ENCODE results near the gene EXOSC5. TPM values are rescaled to one million over a fixed set of nuclear protein-coding genes. Genes with fewer than 3 reads are reported as not detected.

Gene EXOSC5
- total and polyA plus RNA-seq, 2 donors (not counting 1 experiment from before 2014, with no cell fraction given): 14.1 to 41.4 TPM

DNA sequence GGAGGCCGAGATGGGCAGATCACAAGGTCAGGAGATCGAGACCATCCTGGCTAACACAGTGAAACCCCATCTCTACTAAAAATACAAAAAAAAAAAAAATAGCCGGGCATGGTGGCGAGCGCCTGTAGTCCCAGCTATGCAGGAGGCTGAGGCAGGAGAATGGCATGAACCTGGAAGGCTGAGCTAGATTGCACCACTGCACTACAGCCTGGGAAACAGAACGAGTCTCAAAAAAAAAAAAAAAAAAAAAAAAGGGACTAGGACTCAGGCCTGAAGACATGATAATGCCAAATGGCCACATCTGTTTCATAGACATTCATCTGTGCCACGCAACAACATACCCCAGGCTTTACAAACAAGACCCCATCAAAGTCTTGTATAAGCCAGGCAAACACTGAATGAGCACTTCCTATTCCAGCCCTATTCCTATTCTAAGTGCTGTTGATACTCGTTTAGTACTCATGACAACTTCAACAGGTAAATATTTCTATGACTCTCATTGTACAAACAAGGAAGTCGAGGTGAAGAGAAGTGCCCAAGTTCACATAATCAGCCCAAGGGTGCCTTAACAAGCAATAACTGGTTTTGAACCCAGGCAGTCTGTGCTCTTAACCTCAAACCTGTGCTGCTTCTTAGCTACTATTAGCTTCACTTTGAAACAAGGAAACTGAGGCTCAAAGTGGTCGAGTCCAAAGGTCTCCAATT lies 34.9 kb downstream of the EXOSC5 start:
- H3K9ac ChIP-seq (ENCODE audit: low read length): no peak overlapping the region
- no peak overlapping the region for H3K4me3 ChIP-seq (ENCODE audit: control extremely low read depth in 1 of 5, extremely low read depth in 1 of 5, insufficient read depth in 1 of 5, low read depth in 2 of 5, low read length in 4 of 5)
- no peaks in the 10 kb centered on the region for H4K20me1 ChIP-seq (ENCODE audit: control insufficient read depth, insufficient read depth, low read length, poor library complexity, severe bottlenecking)
- H2AFZ ChIP-seq (ENCODE audit: insufficient read depth, low read depth, low read length, poor library complexity, severe bottlenecking): no peak overlapping the region
- no peaks in the 10 kb centered on the region for H3K27me3 ChIP-seq (replicated peaks in 1 of 4; ENCODE audit: control extremely low read depth in 1 of 4, control insufficient read depth in 3 of 4, insufficient read depth in 4 of 4, low read length in 3 of 4)
- DNase-seq: no peak
- H3K9me3 ChIP-seq (ENCODE audit: control extremely low read depth in 1 of 3, control insufficient read depth in 2 of 3, insufficient read depth in 1 of 3, low read length in 2 of 3): no peaks in the 10 kb centered on the region
- WGBS (ENCODE audit: insufficient coverage): 89% methylated on average over 3 of the region's 10 CpGs
- Mint-ChIP-seq H3K27me3 (no peaks in the 10 kb centered on the region), H3K4me1 (peaks cover 25% of the 10 kb centered on the region), H3K9me3 (ENCODE audit: insufficient read depth) (no peaks in the 10 kb centered on the region), H3K4me3 (peak overlapping the region; percentile 95), H3K27ac (peak overlapping the region; percentile 7)
- no peak overlapping the region for H3K27ac ChIP-seq (ENCODE audit: low read length in 2 of 2)
- peaks cover 0 to 3% of the 10 kb centered on the region in 2 experiments for H3K36me3 ChIP-seq (replicated peaks in 1 of 2; ENCODE audit: control extremely low read depth in 1 of 2, control insufficient read depth in 1 of 2, extremely low read depth in 1 of 2, insufficient read depth in 2 of 2, low read length in 1 of 2)
- no peak for ATAC-seq (ENCODE audit: low read depth)
- POLR2A ChIA-PET: interaction anchor here (1.8 to 2.6 kb wide), 2 partner anchors 10 to 563 kb away, joined by 4 to 32 read pairs; partner anchors contain the start of genes EGLN2 and TGFB1
- peaks cover 44% of the 10 kb centered on the region for H3K79me2 ChIP-seq (ENCODE audit: control insufficient read depth, insufficient read depth, low read length)
- H3K4me2 ChIP-seq (replicated peaks; ENCODE audit: low read depth, low read length, poor library complexity, severe bottlenecking): no peak overlapping the region
- H3K4me1 ChIP-seq (ENCODE audit: control insufficient read depth in 2 of 2, insufficient read depth in 2 of 2, low read length in 2 of 2): peaks cover 12 to 18% of the 10 kb centered on the region in 2 donors
- CTCF ChIA-PET: interaction anchor here (4.7 kb wide), 1 partner anchor 9 kb away, joined by 64 read pairs; the partner anchor contains the start of gene TGFB1
- intact Hi-C loops (cut with micrococcal nuclease): no loop called here
- TF ChIP-seq, protein P1, sequence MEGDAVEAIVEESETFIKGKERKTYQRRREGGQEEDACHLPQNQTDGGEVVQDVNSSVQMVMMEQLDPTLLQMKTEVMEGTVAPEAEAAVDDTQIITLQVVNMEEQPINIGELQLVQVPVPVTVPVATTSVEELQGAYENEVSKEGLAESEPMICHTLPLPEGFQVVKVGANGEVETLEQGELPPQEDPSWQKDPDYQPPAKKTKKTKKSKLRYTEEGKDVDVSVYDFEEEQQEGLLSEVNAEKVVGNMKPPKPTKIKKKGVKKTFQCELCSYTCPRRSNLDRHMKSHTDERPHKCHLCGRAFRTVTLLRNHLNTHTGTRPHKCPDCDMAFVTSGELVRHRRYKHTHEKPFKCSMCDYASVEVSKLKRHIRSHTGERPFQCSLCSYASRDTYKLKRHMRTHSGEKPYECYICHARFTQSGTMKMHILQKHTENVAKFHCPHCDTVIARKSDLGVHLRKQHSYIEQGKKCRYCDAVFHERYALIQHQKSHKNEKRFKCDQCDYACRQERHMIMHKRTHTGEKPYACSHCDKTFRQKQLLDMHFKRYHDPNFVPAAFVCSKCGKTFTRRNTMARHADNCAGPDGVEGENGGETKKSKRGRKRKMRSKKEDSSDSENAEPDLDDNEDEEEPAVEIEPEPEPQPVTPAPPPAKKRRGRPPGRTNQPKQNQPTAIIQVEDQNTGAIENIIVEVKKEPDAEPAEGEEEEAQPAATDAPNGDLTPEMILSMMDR (IDR thresholded peaks at IDR 0.05): no peak
- TF ChIP-seq EZH2 (IDR thresholded peaks at IDR 0.05; ENCODE audit: borderline replicate concordance, insufficient read depth, low read depth, low read length, poor library complexity, severe bottlenecking): no peak

DNA sequence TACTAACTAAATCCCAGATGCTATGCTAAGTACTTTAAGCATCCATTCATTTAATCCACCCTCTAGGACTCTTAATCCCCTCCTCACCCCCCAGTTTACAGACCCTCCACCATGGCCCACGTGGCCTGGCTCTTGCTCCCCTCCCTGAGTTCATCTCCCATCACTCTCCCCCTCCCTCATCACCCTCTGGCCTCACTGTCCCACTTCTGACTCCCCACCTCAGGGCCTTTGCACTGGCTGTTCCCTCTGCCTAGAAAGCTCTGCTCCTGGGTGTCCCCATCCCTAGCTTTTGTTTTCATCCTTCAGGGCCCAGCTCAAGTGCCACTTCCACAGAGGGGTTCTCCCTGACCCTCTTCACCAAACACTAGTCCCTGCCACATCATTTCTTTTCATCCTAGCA lies 37.4 kb downstream of the EXOSC5 start:
- Histone ChIP-seq H3K4me2 (replicated peaks; ENCODE audit: low read depth, low read length, poor library complexity, severe bottlenecking) (no peak overlapping the region), H3K9me3 (ENCODE audit: control extremely low read depth in 1 of 3, control insufficient read depth in 2 of 3, insufficient read depth in 1 of 3, low read length in 2 of 3) (no peaks in the 10 kb centered on the region), H3K27me3 (replicated peaks in 1 of 4; ENCODE audit: control extremely low read depth in 1 of 4, control insufficient read depth in 3 of 4, insufficient read depth in 4 of 4, low read length in 3 of 4) (no peaks in the 10 kb centered on the region), H3K27ac (ENCODE audit: low read length in 2 of 2) (no peak overlapping the region), H2AFZ (ENCODE audit: insufficient read depth, low read depth, low read length, poor library complexity, severe bottlenecking) (no peak overlapping the region), H3K36me3 (replicated peaks in 1 of 2; ENCODE audit: control extremely low read depth in 1 of 2, control insufficient read depth in 1 of 2, extremely low read depth in 1 of 2, insufficient read depth in 2 of 2, low read length in 1 of 2) (peaks cover 0 to 3% of the 10 kb centered on the region in 2 experiments), H4K20me1 (ENCODE audit: control insufficient read depth, insufficient read depth, low read length, poor library complexity, severe bottlenecking) (no peaks in the 10 kb centered on the region), H3K4me1 (ENCODE audit: control insufficient read depth in 2 of 2, insufficient read depth in 2 of 2, low read length in 2 of 2) (peaks cover 10 to 14% of the 10 kb centered on the region in 2 donors), H3K9ac (ENCODE audit: low read length) (no peak overlapping the region), H3K79me2 (ENCODE audit: control insufficient read depth, insufficient read depth, low read length) (peaks cover 27% of the 10 kb centered on the region), H3K4me3 (ENCODE audit: control extremely low read depth in 1 of 5, extremely low read depth in 1 of 5, insufficient read depth in 1 of 5, low read depth in 2 of 5, low read length in 4 of 5) (no peak overlapping the region)
- WGBS (ENCODE audit: insufficient coverage): 79% methylated on average over 1 of the region's 1 CpG
- DNase-seq: no peak
- Mint-ChIP-seq H3K4me3 (no peak overlapping the region), H3K27ac (no peak overlapping the region), H3K9me3 (ENCODE audit: insufficient read depth) (no peaks in the 10 kb centered on the region), H3K27me3 (no peaks in the 10 kb centered on the region), H3K4me1 (peaks cover 35% of the 10 kb centered on the region)
- no peak for TF ChIP-seq EZH2 (IDR thresholded peaks at IDR 0.05; ENCODE audit: borderline replicate concordance, insufficient read depth, low read depth, low read length, poor library complexity, severe bottlenecking)
- TF ChIP-seq, protein P1 (IDR thresholded peaks at IDR 0.05): no peak
- POLR2A ChIA-PET: no interaction called here
- CTCF ChIA-PET: interaction anchor here (0.7 to 1.0 kb wide), 2 partner anchors 155 to 210 kb away, joined by 3 to 4 read pairs; no protein-coding TSS in a partner anchor
- ATAC-seq (ENCODE audit: low read depth): no peak
- intact Hi-C loops (cut with micrococcal nuclease): no loop called here
